Heart right ventricle (tissue), 16 donors: ENCODE results near the gene VWA5B2. TPM values are rescaled to one million over a fixed set of nuclear protein-coding genes. Genes with fewer than 3 reads are reported as not detected.

Experiments
- ATAC-seq, 8 donors: fragments of 200-7000 bp; cut with Tn5 transposase; one replicate each; pipeline ENCODE4 v1.9.1; 2020; ENCODE audit warnings: mild to moderate bottlenecking in 8 of 8, moderate library complexity in 8 of 8, moderate number of reproducible peaks in 1 of 8
- DNase-seq, 2 donors: peaks; one replicate each; pipeline ENCODE4 v3.0.0-alpha.2; 2020
- H3K27ac ChIP-seq, 10 donors: fragments of 200-600 bp; sonication (generic) in 2 of 10; one replicate each; pipeline versions ENCODE4 v1.5.0 to v1.8.0; 2020 to 2022; ENCODE audit warnings: mild to moderate bottlenecking in 3 of 10
- H3K27me3 ChIP-seq, 7 donors: fragments of 200-600 bp; one replicate each; pipeline ENCODE4 v1.8.0; 2021 to 2022; ENCODE audit warnings: mild to moderate bottlenecking in 2 of 7
- H3K36me3 ChIP-seq, 9 donors: fragments of 200-600 bp; sonication (generic) in 1 of 9; one replicate each; pipeline versions ENCODE4 v1.5.0 to v1.8.0; 2020 to 2022; ENCODE audit warnings: mild to moderate bottlenecking in 2 of 9
- H3K4me1 ChIP-seq, 9 donors: fragments of 200-600 bp; sonication (generic) in 1 of 9; one replicate each; pipeline versions ENCODE4 v1.5.0 to v1.8.0; 2020 to 2022; ENCODE audit warnings: mild to moderate bottlenecking in 4 of 9
- H3K4me3 ChIP-seq, 10 donors: fragments of 200-600 bp; sonication (generic) in 2 of 10; one replicate each; pipeline versions ENCODE4 v1.5.0 to v1.8.0; 2020 to 2022; ENCODE audit warnings: mild to moderate bottlenecking in 7 of 10, moderate library complexity in 2 of 10
- H3K9me3 ChIP-seq, 11 donors: fragments of 200-600 bp in 10 of 11; sonication (generic) in 2 of 11; one replicate each; pipeline versions ENCODE4 v1.5.0 to v1.8.0; 2013 to 2022; ENCODE audit warnings: mild to moderate bottlenecking in 2 of 11, control low read depth in 1 of 11, moderate library complexity in 1 of 11
- CTCF ChIP-seq, 9 donors: fragments of 200-600 bp; sonication (generic) in 2 of 9; IDR thresholded peaks; one replicate each; pipeline versions ENCODE4 v1.5.0 to v1.8.0; 2021 to 2022; ENCODE audit warnings: antibody characterized with exemption in 9 of 9, mild to moderate bottlenecking in 5 of 9, moderate library complexity in 1 of 9
- WGBS, 2 donors: extraction: QIAGEN DNeasy Blood & Tissue Kit; methylation state at CpG; one replicate each; pipeline ENCODE4 v1.1.7; 2013; ENCODE audit warnings: inconsistent platforms in 1 of 2; 5-methylcytosine and 5-hydroxymethylcytosine counted together
- intact Hi-C, 10 donors: fragments of 100-400 bp; cut with DNase I; formaldehyde crosslinking; loops; one replicate each; pipeline versions ENCODE4 v1.11.1 to v1.14.2; 2022
- polyA plus RNA-seq, 2 donors: library from polyadenylated mRNA; stranded (reverse); fragments of 200-250 nt; gene quantifications; one replicate each; pipeline ENCODE4 v1.2.3, GENCODE V29; 2013
- total RNA-seq, 10 donors: library from RNA; stranded (reverse); fragmentation: NEBNext Ultra II Directional in 3 of 10; extraction: Animal tissue kit (Norgen Biotek cat#: 25700) in 3 of 10; gene quantifications; one replicate each; pipeline versions ENCODE4 v1.2.1 to v1.2.4, GENCODE V29; 2021 to 2023
- donor health status: Arrhythmogenic right ventricular cardiomyopathy.
- donor health status: ischemic (EF 13 %, LVEDD 7.1; RV severe dilation, severe dysfunction).
- donor health status: healthy with polysubstance abuse.
- donor health status: DM: no; HTN: yes; CAD: no.
- donor health status: DM: no; HTN: no; CAD: no.
- donor health status: ischemic (EF 25% LVEDD 6.9; RV normal size, moderate dysfunction).
- donor health status: ischemic (EF 25% LVEDD 5.7; RV mildly dilated, moderate dysfunction).
- donor health status: healthy.
- donor health status: DM: yes; HTN: yes; CAD: no.
- donor health status: Ischemic cardiomyopathy.
- donor health status: ischemic (EF 35%, LVEDD 5.7; RV mildly dilated, moderate dysfunction).
- donor health status: nonischemic (EF 11% LVEDD 7.7; RV severe dilation, severe dysfunction).
- donor health status: DM: yes; HTN: yes; CAD: no.
- donor health status: PGD.
- donor health status: ischemic (EF 29% LVEDD 5.4; RV normal size, mild dysfunction).
- donor health status: nonischemic (EF 23%, LVEDD 6.1; RV moderate dilation, normal function).

Gene VWA5B2
- total and polyA plus RNA-seq, 12 donors: 0.03 to 0.09 TPM; not detected in 10

- intact Hi-C loops: no loop called here
- ATAC-seq: no peak
- peaks cover under 1 to 32% (median 26%) of the 10 kb centered on the region in 7 donors for H3K27me3 ChIP-seq
- H3K4me3 ChIP-seq: no peak overlapping the region
- no peaks in the 10 kb centered on the region for H3K36me3 ChIP-seq
- no peak for TF ChIP-seq CTCF (IDR thresholded peaks at IDR 0.05)
- no peaks in the 10 kb centered on the region for H3K9me3 ChIP-seq
- no peak overlapping the region for H3K27ac ChIP-seq
- peaks cover 0 to 2% (median 0%) of the 10 kb centered on the region in 9 donors for H3K4me1 ChIP-seq
- WGBS, 2 donors: 36 to 47% methylated on average over 14 of the region's 14 CpGs
- DNase-seq: no peak
Observed at GRCh38 chr3:184236033-184236410, 6.6 kb downstream of the VWA5B2 start.

- H3K4me3 ChIP-seq: no peak overlapping the region
- intact Hi-C loops: no loop called here
- no peak overlapping the region for H3K27ac ChIP-seq
- ATAC-seq: no peak
- H3K9me3 ChIP-seq: no peaks in the 10 kb centered on the region
- H3K36me3 ChIP-seq: no peaks in the 10 kb centered on the region
- peaks cover 0 to 6% (median 4%) of the 10 kb centered on the region in 9 donors for H3K4me1 ChIP-seq
- DNase-seq: no peak
- H3K27me3 ChIP-seq: peaks cover 0 to 26% (median 20%) of the 10 kb centered on the region in 7 donors
- TF ChIP-seq CTCF (IDR thresholded peaks at IDR 0.05): no peak
- WGBS, 2 donors: 72 to 83% methylated on average over 3 of the region's 3 CpGs
Observed at GRCh38 chr3:184236636-184237035, 7.3 kb downstream of the VWA5B2 start.

GRCh38 chr3:184237211-184237610 is 7.8 kb downstream of the VWA5B2 start:
- ATAC-seq (no peak), DNase-seq (no peak)
- Histone ChIP-seq H3K4me3 (no peak overlapping the region), H3K27me3 (peaks cover 0 to 20% (median 16%) of the 10 kb centered on the region in 7 donors), H3K9me3 (no peaks in the 10 kb centered on the region), H3K27ac (no peak overlapping the region), H3K36me3 (peaks cover 0 to 5% (median under 1%) of the 10 kb centered on the region in 9 donors), H3K4me1 (peaks cover 0 to 8% (median 7%) of the 10 kb centered on the region in 9 donors)
- intact Hi-C loops: no loop called here
- 66 to 71% methylated on average over 7 of the region's 7 CpGs for WGBS, 2 donors
- TF ChIP-seq CTCF (IDR thresholded peaks at IDR 0.05): no peak

- peaks cover 0 to 15% (median 10%) of the 10 kb centered on the region in 7 donors for H3K27me3 ChIP-seq
- peaks cover 0 to 8% (median 7%) of the 10 kb centered on the region in 9 donors for H3K4me1 ChIP-seq
- peaks cover 0 to 10% (median 6%) of the 10 kb centered on the region in 9 donors for H3K36me3 ChIP-seq
- TF ChIP-seq CTCF (IDR thresholded peaks at IDR 0.05): no peak
- no peak overlapping the region for H3K4me3 ChIP-seq
- ATAC-seq (no peak), DNase-seq (no peak)
- intact Hi-C loops: no loop called here
- H3K9me3 ChIP-seq: no peaks in the 10 kb centered on the region
- 30 to 46% methylated on average over 1 of the region's 1 CpG for WGBS, 2 donors
- no peak overlapping the region for H3K27ac ChIP-seq
Observed at GRCh38 chr3:184237807-184238206, 8.4 kb downstream of the VWA5B2 start.
